SKM-1 (cell line): Measurements from ENCODE around the gene AGBL4.
"Not testable (repeated sequence)": the region's sequence is repeated elsewhere in the genome, so short reads cannot be mapped to it uniquely, and the experiment has no call there.

Experiments
- DNase-seq: peaks from one replicate; lab custom pipeline; 2025; ENCODE audit not compliant: unreplicated experiment; lab: John Stamatoyannopoulos, UW

Gene AGBL4

GRCh38 chr1:49319426-49319963, 704.3 kb downstream of the AGBL4 start:
- DNase-seq, result no peak

DNA sequence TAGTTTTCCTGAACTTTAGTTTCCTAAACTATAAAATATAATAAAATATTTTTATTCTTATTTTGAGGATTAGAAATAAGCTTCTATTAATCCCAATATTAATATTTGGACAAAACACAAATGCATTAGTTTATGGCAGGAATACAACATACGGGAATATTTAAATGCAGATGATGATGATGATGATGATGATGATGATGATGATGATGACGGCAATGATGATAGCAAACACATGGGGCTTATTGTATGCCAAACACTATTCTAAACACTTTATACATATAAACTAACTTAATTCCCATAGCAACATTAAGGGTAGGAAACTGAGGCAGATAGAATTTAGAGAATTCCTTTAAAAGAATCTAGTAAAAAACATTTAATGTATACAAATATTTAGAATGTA, 705.5 kb downstream of the AGBL4 start:
- no peak for DNase-seq

DNA sequence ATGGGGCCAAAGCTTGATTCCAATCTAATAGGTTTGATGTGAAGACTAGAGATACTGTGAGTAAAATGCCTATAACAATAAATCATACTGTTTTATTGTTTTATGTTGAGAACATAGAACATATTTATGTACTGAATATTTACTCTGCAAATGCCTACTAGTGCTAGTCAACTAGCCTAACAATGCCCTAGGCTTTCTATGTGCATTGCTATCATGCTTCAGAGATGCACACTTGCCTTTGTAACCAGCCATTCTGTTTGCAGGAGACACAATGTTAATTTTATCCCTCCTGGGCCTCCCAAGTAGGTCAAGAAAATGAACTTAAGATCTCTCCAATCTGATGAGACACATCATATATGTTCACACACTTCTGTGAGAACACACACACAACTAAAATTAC, 716.3 kb downstream of the AGBL4 start:
- no peak for DNase-seq

- no peak for DNase-seq
Observed at GRCh38 chr1:49306507-49307070, 717.2 kb downstream of the AGBL4 start.

GRCh38 chr1:49302400-49302799, 721.4 kb downstream of the AGBL4 start:
- DNase-seq, result not testable (repeated sequence)

DNA sequence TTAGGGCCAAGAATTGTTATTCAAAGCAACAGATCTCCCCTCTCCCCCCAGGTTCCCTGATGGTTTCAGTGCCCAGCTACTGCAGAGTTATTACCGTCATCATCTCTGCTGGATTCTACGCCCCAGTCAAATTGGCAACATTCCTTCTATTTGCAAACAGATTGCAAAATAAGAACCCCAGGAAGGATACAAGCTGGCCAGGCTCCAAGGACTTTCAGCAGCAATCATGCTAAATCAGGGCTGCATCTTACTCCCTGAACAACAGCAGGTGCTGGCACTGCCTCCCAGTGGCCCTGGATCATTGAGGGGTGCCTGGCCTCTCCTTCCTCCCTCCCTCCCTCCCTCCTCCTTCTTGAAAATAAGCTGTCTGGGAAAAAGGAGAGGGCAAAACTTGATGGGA, 725.5 kb downstream of the AGBL4 start:
- DNase-seq, result no peak

- no peak for DNase-seq
Observed at GRCh38 chr1:49297783-49298182, 726.0 kb downstream of the AGBL4 start.

- DNase-seq, result no peak
Observed at GRCh38 chr1:49294539-49294938, 729.2 kb downstream of the AGBL4 start.

- no peak for DNase-seq
Observed at GRCh38 chr1:49293016-49293415, 730.7 kb downstream of the AGBL4 start.

GRCh38 chr1:49257211-49258049, 766.3 kb downstream of the AGBL4 start:
- not testable (repeated sequence) for DNase-seq

DNA sequence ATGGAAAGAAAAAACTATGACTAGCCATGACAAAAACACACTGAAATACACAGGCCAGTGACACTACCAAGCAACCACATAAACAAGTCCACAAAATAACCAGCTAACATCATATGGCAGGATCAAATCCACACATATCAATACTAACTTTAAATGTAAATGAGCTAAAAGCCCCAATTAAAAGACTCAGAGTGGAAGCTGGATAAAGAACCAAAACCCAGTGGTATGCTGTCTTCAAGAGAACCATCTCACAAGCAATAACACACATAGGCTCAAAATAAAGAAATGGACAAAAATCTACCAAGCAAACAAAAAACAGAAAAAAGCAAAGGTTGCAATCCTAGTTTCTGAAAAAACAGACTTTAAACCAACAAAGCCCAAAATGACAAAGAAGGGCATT, 770.8 kb downstream of the AGBL4 start:
- DNase-seq, result no peak

- DNase-seq, result no peak
Observed at GRCh38 chr1:49251019-49251784, 772.6 kb downstream of the AGBL4 start.

- no peak for DNase-seq
Observed at GRCh38 chr1:49240709-49241221, 783.0 kb downstream of the AGBL4 start.

GRCh38 chr1:49234988-49235387, 788.8 kb downstream of the AGBL4 start:
- DNase-seq, result no peak

- DNase-seq, result no peak
Observed at GRCh38 chr1:49229555-49229954, 794.2 kb downstream of the AGBL4 start.

DNA sequence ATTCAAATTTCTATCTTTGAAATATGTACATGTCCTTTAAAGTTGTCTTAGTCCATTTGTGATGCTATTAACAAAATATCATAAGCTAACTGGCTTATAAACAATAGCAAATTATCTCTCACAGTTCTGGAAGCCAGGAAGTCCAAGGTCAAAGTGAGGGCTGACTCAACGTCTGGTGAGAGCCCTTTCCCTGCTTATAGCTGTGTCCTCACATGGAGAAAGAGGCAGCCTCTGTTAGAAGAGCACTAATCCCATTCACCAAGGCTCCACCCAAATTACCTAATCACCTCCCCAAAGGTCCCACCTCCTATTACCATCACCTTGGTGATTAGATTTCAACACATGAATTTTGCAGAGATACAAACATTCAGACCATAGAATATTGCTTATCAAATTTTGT, 797.0 kb downstream of the AGBL4 start:
- DNase-seq, result no peak

GRCh38 chr1:49225464-49225863, 798.3 kb downstream of the AGBL4 start:
- no peak for DNase-seq

DNA sequence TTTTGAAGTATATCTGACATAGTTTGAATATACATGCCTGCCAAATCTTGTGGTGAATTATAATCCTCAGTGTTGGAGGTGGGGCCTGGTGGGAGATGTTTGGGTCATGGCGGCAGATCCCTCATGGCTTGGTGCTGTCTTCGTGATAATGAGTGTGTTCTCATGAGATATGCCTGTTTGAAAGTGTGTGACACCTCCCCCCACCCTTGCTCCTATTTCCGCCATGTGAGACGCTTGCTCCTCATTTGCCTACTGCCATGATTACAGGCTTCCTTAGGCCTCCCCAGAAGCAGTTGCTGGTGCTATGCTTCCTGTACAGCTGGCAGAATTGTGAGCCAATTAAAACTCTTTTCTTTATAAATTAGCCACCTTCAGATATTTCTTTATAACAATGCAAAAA, 810.5 kb downstream of the AGBL4 start:
- no peak for DNase-seq

DNA sequence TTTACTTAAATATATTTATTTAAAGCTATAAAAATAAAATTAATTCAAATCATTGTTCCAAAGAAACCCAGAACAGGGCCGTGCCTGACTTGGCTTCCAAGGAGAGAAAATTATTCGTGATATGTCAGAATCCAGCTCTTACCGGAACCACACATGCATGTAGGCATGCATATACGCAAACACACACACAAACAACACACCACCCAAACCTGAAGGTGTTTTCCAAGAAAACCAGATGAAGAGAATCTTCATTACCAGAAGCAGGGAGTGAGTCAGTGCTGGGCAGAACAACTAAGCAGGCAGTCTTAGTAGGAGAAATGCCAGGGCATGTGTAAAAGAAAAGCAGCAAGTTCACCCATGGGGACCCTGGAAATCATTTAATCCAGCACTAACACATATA, 815.0 kb downstream of the AGBL4 start:
- DNase-seq, result no peak

DNA sequence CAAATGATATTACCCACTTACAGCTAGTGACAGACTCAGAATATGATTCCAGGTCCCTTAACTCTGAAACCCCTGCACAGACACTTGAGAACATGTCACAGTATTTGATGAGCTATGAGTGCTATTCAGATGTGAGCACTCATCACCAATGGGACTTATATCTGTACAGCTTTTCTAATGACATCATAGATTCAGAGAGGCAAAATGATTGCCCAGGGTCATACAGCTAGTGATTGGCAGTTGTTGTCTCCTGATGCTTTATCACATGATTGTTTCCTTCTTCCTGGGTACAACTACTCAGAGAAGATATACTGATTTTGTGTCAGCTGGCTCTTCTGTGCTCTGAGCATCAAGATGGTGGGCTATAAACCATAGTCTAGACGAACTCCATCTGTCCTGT, 819.0 kb downstream of the AGBL4 start:
- DNase-seq, result no peak

- no peak for DNase-seq
Observed at GRCh38 chr1:49200738-49201137, 823.0 kb downstream of the AGBL4 start.

GRCh38 chr1:49199564-49199963, 824.2 kb downstream of the AGBL4 start:
- no peak for DNase-seq
